ENCODE measurements around the gene APOBEC4. TPM values are rescaled to one million over a fixed set of nuclear protein-coding genes. Genes with fewer than 3 reads are reported as not detected.
"Not testable (repeated sequence)": the region's sequence is repeated elsewhere in the genome, so short reads cannot be mapped to it uniquely, and the experiment has no call there.

The APOBEC4 gene
- total RNA-seq, 1 experiment from 2014 or later: not detected

DNA sequence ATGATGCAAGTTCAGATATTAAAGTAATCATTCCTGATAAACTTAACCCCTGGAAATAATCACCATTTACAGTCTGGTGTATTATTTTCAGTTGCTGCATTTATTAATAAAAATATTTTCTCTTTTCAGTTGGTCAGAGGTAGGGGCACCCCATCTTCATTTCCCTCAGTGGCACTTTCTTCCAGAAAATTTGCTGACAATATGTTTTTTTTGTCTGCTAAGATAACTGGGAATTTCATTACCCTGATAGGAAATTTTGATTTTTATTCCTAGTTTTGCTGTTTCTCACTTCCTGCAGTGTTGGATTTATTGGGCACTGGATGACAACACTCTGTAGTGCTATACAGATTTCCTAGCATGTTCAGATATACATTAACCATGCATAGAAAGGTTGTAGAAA is 33.1 kb upstream of the APOBEC4 start:
- intact Hi-C loops (cut with micrococcal nuclease; ENCODE audit: unreplicated experiment) (no loop called here), in situ Hi-C loops (cut with HindIII; ENCODE audit: low pct_unique_long_range_greater_than_20kb, low sequenced_read_pairs) (no loop called here)
- Histone ChIP-seq H3K9me3 (ENCODE audit: control insufficient read depth, insufficient read depth, low read depth, low read length) (no peaks in the 10 kb centered on the region), H3K4me1 (ENCODE audit: control insufficient read depth, insufficient read depth, low read length) (no peaks in the 10 kb centered on the region), H3K27ac (ENCODE audit: low read length) (no peak overlapping the region), H3K36me3 (ENCODE audit: control insufficient read depth, insufficient read depth, low read length) (no peaks in the 10 kb centered on the region), H3K4me3 (ENCODE audit: low read depth in 2 of 2, low read length in 2 of 2) (no peak overlapping the region), H3K27me3 (ENCODE audit: control insufficient read depth, insufficient read depth, low read length) (no peaks in the 10 kb centered on the region)
- TF ChIP-seq SIN3A (IDR thresholded peaks at IDR 0.05; ENCODE audit: borderline replicate concordance, insufficient read depth, low read depth, low read length): no peak
- no peak for TF ChIP-seq TCF7L2 (IDR thresholded peaks at IDR 0.05; ENCODE audit: low read depth, low read length)
- TF ChIP-seq, protein P1, sequence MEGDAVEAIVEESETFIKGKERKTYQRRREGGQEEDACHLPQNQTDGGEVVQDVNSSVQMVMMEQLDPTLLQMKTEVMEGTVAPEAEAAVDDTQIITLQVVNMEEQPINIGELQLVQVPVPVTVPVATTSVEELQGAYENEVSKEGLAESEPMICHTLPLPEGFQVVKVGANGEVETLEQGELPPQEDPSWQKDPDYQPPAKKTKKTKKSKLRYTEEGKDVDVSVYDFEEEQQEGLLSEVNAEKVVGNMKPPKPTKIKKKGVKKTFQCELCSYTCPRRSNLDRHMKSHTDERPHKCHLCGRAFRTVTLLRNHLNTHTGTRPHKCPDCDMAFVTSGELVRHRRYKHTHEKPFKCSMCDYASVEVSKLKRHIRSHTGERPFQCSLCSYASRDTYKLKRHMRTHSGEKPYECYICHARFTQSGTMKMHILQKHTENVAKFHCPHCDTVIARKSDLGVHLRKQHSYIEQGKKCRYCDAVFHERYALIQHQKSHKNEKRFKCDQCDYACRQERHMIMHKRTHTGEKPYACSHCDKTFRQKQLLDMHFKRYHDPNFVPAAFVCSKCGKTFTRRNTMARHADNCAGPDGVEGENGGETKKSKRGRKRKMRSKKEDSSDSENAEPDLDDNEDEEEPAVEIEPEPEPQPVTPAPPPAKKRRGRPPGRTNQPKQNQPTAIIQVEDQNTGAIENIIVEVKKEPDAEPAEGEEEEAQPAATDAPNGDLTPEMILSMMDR (IDR thresholded peaks at IDR 0.05): no peak
- TF ChIP-seq, protein P2, sequence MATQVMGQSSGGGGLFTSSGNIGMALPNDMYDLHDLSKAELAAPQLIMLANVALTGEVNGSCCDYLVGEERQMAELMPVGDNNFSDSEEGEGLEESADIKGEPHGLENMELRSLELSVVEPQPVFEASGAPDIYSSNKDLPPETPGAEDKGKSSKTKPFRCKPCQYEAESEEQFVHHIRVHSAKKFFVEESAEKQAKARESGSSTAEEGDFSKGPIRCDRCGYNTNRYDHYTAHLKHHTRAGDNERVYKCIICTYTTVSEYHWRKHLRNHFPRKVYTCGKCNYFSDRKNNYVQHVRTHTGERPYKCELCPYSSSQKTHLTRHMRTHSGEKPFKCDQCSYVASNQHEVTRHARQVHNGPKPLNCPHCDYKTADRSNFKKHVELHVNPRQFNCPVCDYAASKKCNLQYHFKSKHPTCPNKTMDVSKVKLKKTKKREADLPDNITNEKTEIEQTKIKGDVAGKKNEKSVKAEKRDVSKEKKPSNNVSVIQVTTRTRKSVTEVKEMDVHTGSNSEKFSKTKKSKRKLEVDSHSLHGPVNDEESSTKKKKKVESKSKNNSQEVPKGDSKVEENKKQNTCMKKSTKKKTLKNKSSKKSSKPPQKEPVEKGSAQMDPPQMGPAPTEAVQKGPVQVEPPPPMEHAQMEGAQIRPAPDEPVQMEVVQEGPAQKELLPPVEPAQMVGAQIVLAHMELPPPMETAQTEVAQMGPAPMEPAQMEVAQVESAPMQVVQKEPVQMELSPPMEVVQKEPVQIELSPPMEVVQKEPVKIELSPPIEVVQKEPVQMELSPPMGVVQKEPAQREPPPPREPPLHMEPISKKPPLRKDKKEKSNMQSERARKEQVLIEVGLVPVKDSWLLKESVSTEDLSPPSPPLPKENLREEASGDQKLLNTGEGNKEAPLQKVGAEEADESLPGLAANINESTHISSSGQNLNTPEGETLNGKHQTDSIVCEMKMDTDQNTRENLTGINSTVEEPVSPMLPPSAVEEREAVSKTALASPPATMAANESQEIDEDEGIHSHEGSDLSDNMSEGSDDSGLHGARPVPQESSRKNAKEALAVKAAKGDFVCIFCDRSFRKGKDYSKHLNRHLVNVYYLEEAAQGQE (IDR thresholded peaks at IDR 0.05; ENCODE audit: insufficient read depth in 1 of 2, low read depth in 2 of 2, low read length in 1 of 2): no peak
- no peak for TF ChIP-seq POLR2AphosphoS5 (IDR thresholded peaks at IDR 0.05; ENCODE audit: low read depth, low read length)
- ChIA-PET CTCF (no interaction called here), POLR2A (no interaction called here)
- ATAC-seq (no peak), DNase-seq (ENCODE audit: low read depth, low spot score) (no peak)
- BruUV-seq (replicated peaks): no TSS peak

DNA sequence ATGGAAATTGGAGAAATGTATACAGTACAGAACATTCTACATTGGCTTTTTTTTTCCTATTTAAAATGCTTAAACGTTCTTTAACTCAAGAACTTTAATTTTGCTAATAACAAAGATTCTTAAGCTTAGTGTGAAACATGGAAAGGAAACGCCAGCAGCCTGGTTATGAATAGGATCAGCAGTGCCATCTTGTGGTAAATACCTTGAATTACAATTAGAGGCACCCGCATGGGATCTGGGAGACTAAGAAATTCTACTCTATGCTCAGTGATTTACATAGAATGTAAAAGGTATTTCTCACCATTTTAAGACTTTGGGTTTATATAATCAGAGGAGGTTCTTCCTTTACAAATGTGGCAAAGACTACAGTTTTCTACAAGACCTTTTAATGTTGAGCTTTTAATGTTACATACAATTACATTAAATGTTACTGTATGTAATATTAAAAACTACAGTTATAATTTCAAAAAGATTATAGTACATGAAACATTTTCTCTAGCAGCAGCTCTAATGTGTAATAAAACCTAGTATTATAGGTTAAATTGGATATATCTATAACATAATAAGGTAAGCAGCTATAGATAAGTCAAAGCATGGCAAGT is 32.1 kb upstream of the APOBEC4 start:
- ChIA-PET CTCF (interaction anchor here (0.5 to 1.9 kb wide), 11 partner anchors 11 to 231 kb away, joined by 3 to 12 read pairs (median 4); no protein-coding TSS in a partner anchor), POLR2A (interaction anchor here (0.7 kb wide), 1 partner anchor 183 kb away, joined by 5 read pairs; no protein-coding TSS in a partner anchor)
- DNase-seq (ENCODE audit: low read depth, low spot score): peak; percentile 24
- Histone ChIP-seq H3K27me3 (ENCODE audit: control insufficient read depth, insufficient read depth, low read length) (no peaks in the 10 kb centered on the region), H3K4me3 (ENCODE audit: low read depth in 2 of 2, low read length in 2 of 2) (no peak overlapping the region), H3K9me3 (ENCODE audit: control insufficient read depth, insufficient read depth, low read depth, low read length) (no peaks in the 10 kb centered on the region), H3K27ac (ENCODE audit: low read length) (no peak overlapping the region), H3K36me3 (ENCODE audit: control insufficient read depth, insufficient read depth, low read length) (no peaks in the 10 kb centered on the region), H3K4me1 (ENCODE audit: control insufficient read depth, insufficient read depth, low read length) (no peaks in the 10 kb centered on the region)
- no TSS peak for BruUV-seq (replicated peaks)
- TF ChIP-seq, protein P2 (IDR thresholded peaks at IDR 0.05; ENCODE audit: insufficient read depth in 1 of 2, low read depth in 2 of 2, low read length in 1 of 2): no peak
- TF ChIP-seq SIN3A (IDR thresholded peaks at IDR 0.05; ENCODE audit: borderline replicate concordance, insufficient read depth, low read depth, low read length) (no peak), POLR2AphosphoS5 (IDR thresholded peaks at IDR 0.05; ENCODE audit: low read depth, low read length) (no peak), TCF7L2 (IDR thresholded peaks at IDR 0.05; ENCODE audit: low read depth, low read length) (no peak)
- TF ChIP-seq, protein P1 (IDR thresholded peaks at IDR 0.05): peak; percentile 77; the same call in 1 of the 2 replicates
- in situ Hi-C loops (cut with HindIII; ENCODE audit: low pct_unique_long_range_greater_than_20kb, low sequenced_read_pairs) (no loop called here), intact Hi-C loops (cut with micrococcal nuclease; ENCODE audit: unreplicated experiment) (loop anchor here (1.0 kb wide), 1 partner anchor 30 kb away; no protein-coding TSS in a partner anchor)
- ATAC-seq: peak; percentile 63; the same call in 1 of the 2 replicates

DNA sequence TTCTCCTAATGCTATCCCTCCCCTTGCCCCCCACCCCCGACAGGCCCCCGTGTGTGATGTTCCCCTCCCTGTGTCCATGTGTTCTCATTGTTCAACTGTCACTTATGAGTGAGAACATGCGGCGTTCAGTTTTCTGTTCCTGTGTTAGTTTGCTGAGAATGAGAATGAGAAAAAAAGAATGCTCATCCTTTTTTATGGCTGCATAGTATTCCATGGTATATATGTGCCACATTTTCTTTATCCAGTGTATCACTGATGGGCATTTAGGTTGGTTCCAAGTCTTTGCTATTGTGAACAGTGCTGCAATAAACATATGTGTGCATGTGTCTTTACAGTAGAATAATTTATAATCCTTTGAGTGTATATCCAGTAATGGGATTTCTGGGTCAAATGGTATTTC is 26.2 kb upstream of the APOBEC4 start:
- H3K4me1 ChIP-seq (ENCODE audit: control insufficient read depth, insufficient read depth, low read length); in situ Hi-C loops (cut with HindIII; ENCODE audit: low pct_unique_long_range_greater_than_20kb, low sequenced_read_pairs); CTCF ChIA-PET; DNase-seq (ENCODE audit: low read depth, low spot score); H3K36me3 ChIP-seq (ENCODE audit: control insufficient read depth, insufficient read depth, low read length); H3K27ac ChIP-seq (ENCODE audit: low read length); H3K4me3 ChIP-seq (ENCODE audit: low read depth in 2 of 2, low read length in 2 of 2); H3K27me3 ChIP-seq (ENCODE audit: control insufficient read depth, insufficient read depth, low read length); POLR2A ChIA-PET; BruUV-seq (replicated peaks); intact Hi-C loops (cut with micrococcal nuclease; ENCODE audit: unreplicated experiment); ATAC-seq; H3K9me3 ChIP-seq (ENCODE audit: control insufficient read depth, insufficient read depth, low read depth, low read length): not testable (repeated sequence)

Measured in Panc1 (cell line).